Neutrophil (primary cell): Measurements from ENCODE around the gene SNRNP27.

Experiments used
- H3K27ac ChIP-seq: fragments of 200-600 bp; sonication (generic); 2 replicates; pipeline ENCODE4 v1.5.1; 2016; ENCODE audit warnings: mild to moderate bottlenecking, moderate library complexity
- H3K27me3 ChIP-seq: fragments of 200-600 bp; sonication (generic); 2 replicates; pipeline ENCODE4 v1.6.0; 2016; ENCODE audit warnings: mild to moderate bottlenecking
- H3K36me3 ChIP-seq: fragments of 200-600 bp; sonication (generic); 2 replicates; pipeline ENCODE4 v1.5.1; 2017
- H3K4me1 ChIP-seq, 2 experiments: fragments of 200-600 bp in 1 of 2; sonication (generic) in 1 of 2; 1 replicate in 1 of 2; 2 replicates in 1 of 2; pipeline versions ENCODE4 v1.5.1 to v1.6.1; 2013 to 2016; ENCODE audit warnings: low read depth in 1 of 2, low read length in 1 of 2, mild to moderate bottlenecking in 1 of 2, moderate library complexity in 1 of 2; ENCODE audit not compliant: control insufficient read depth in 1 of 2, insufficient read depth in 1 of 2
- H3K4me3 ChIP-seq, 2 experiments: fragments of 200-600 bp in 1 of 2; sonication (generic) in 1 of 2; 1 replicate in 1 of 2; 2 replicates in 1 of 2; pipeline ENCODE4 v1.5.1; 2013 to 2016; ENCODE audit warnings: low read depth in 1 of 2, low read length in 1 of 2, mild to moderate bottlenecking in 1 of 2, moderate library complexity in 1 of 2
- H3K9me3 ChIP-seq: fragments of 200-600 bp; sonication (generic); 2 replicates; pipeline ENCODE4 v1.5.1; 2016
- CTCF ChIP-seq: fragments of 200-600 bp; sonication (generic); IDR thresholded peaks from 2 replicates; pipeline ENCODE4 v1.5.1; 2016; ENCODE audit warnings: antibody characterized with exemption

Gene SNRNP27

GRCh38 chr2:69914164-69914949 lies 20.6 kb downstream of the SNRNP27 start:
- Histone ChIP-seq H3K36me3 (peaks cover 37% of the 10 kb centered on the region), H3K4me3 (peak overlapping the region; percentile 87 to 97), H3K4me1 (peaks cover 31 to 48% of the 10 kb centered on the region in 2 experiments), H3K9me3 (no peaks in the 10 kb centered on the region), H3K27me3 (no peaks in the 10 kb centered on the region), H3K27ac (peak overlapping the region; percentile 99)
- TF ChIP-seq CTCF, result peak; percentile 59

GRCh38 chr2:69914950-69915945 lies 21.5 kb downstream of the SNRNP27 start, which contains the start of gene MXD1:
TSS of gene MXD1 (plus strand) at chr2:69915109. CDS start at chr2:69915331, 222 bp downstream.
- Histone ChIP-seq H3K27me3 (no peaks in the 10 kb centered on the region), H3K9me3 (no peaks in the 10 kb centered on the region), H3K36me3 (peaks cover 46% of the 10 kb centered on the region), H3K27ac (peak within 1 kb of the TSS; percentile 99), H3K4me1 (peaks cover 40 to 57% of the 10 kb centered on the region in 2 experiments), H3K4me3 (peak within 1 kb of the TSS; percentile 87 to 97)
- TF ChIP-seq CTCF, result no peak

GRCh38 chr2:69916106-69916505 lies 22.4 kb downstream of the SNRNP27 start:
- Histone ChIP-seq H3K27me3 (no peaks in the 10 kb centered on the region), H3K4me3 (peak overlapping the region; percentile 87 to 94), H3K27ac (peak overlapping the region; percentile 99), H3K4me1 (peaks cover 49 to 65% of the 10 kb centered on the region in 2 experiments), H3K36me3 (peaks cover 55% of the 10 kb centered on the region), H3K9me3 (peaks cover 3% of the 10 kb centered on the region)
- TF ChIP-seq CTCF, result no peak

- no peak for TF ChIP-seq CTCF
Measured at GRCh38 chr2:69917852-69918251, 24.1 kb downstream of the SNRNP27 start.

GRCh38 chr2:69918401-69918800 lies 24.6 kb downstream of the SNRNP27 start:
- Histone ChIP-seq H3K27ac (peak overlapping the region; percentile 99), H3K27me3 (no peaks in the 10 kb centered on the region)

More at GRCh38 chr2:69917852-69918251, 24.1 kb downstream of the SNRNP27 start:
- Histone ChIP-seq H3K27ac (peak overlapping the region; percentile 99), H3K9me3 (peaks cover 3% of the 10 kb centered on the region), H3K27me3 (no peaks in the 10 kb centered on the region), H3K4me1 (peaks cover 54 to 75% of the 10 kb centered on the region in 2 experiments), H3K36me3 (peaks cover 72% of the 10 kb centered on the region), H3K4me3 (peak overlapping the region; percentile 87 to 94)

More at GRCh38 chr2:69918401-69918800, 24.6 kb downstream of the SNRNP27 start:
- Histone ChIP-seq H3K4me1 (peaks cover 54 to 75% of the 10 kb centered on the region in 2 experiments), H3K36me3 (peaks cover 78% of the 10 kb centered on the region), H3K9me3 (peaks cover 3% of the 10 kb centered on the region), H3K4me3 (peak overlapping the region; percentile 87 to 94)
- TF ChIP-seq CTCF, result no peak
